ENCODE results near the gene MYOD1.

Gene MYOD1

DNA sequence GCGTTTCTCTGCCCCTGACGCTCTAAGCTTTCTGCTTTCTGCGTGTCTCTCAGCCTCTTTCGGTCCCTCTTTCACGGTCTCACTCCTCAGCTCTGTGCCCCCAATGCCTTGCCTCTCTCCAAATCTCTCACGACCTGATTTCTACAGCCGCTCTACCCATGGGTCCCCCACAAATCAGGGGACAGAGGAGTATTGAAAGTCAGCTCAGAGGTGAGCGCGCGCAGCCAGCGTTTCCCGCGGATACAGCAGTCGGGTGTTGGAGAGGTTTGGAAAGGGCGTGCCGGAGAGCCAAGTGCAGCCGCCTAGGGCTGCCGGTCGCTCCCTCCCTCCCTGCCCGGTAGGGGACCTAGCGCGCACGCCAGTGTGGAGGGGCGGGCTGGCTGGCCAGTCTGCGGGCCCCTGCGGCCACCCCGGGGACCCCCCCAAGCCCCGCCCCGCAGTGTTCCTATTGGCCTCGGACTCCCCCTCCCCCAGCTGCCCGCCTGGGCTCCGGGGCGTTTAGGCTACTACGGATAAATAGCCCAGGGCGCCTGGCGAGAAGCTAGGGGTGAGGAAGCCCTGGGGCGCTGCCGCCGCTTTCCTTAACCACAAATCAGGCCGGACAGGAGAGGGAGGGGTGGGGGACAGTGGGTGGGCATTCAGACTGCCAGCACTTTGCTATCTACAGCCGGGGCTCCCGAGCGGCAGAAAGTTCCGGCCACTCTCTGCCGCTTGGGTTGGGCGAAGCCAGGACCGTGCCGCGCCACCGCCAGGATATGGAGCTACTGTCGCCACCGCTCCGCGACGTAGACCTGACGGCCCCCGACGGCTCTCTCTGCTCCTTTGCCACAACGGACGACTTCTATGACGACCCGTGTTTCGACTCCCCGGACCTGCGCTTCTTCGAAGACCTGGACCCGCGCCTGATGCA, at the start of gene MYOD1:
TSS of gene MYOD1 (plus strand) at position 544 of the 910 bp plus-strand sequence. CDS start at position 756, 212 bp downstream.
- DNase-seq: no peak

- no peak for DNase-seq
These were observed 46.9 kb upstream of the MYOD1 start for GRCh38 chr11:17672469-17672868.

- DNase-seq: no peak
These were observed 45.4 kb upstream of the MYOD1 start for GRCh38 chr11:17673951-17674350.

- DNase-seq: no peak
These were observed 36.5 kb upstream of the MYOD1 start for GRCh38 chr11:17682848-17683247.

GRCh38 chr11:17683377-17684161, 35.8 kb upstream of the MYOD1 start:
- no peak for DNase-seq

DNA sequence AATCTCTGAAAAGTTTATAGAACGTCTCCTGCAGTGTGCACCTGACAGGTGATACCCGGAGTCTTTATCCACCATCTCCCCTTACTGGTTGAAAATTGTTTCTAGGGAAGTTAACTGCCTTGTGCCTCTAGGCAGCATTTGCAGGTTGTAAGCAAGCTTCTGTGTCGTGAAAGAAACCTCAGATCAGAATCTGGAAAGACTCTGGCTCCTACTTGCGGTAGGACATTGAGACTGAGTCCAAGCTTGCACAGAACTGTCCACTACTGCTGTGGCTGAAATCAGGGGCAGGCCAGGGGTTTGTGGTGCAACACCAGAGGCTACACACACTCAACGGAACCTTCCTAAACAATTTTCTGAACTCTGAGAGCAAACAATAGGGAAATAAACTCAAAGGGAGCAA, 34.8 kb upstream of the MYOD1 start:
- DNase-seq: no peak

- DNase-seq: no peak
These were observed 33.0 kb upstream of the MYOD1 start for GRCh38 chr11:17686231-17686980.

- no peak for DNase-seq
These were observed 31.3 kb upstream of the MYOD1 start for GRCh38 chr11:17687946-17688670.

DNA sequence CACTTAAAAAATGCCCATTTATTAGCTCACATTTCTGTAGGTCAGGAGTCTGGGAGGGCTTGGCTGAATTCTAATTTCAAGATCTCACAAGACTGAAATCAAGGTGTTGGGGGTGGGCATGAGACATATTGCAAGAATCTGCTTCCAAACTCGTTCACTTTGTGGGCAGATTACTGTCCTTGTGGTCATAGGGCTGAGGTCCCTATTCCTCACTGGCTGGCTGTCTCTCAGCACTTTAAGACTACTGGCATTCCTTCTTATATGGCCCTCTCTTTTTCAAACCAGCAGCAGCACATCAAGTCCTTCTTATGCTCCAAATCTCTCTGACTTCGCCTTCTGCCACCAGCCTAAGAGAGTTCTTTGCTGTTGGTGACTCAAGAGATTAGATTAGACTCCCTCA, 27.8 kb upstream of the MYOD1 start:
- DNase-seq: no peak

- DNase-seq: no peak
These were observed 27.4 kb upstream of the MYOD1 start for GRCh38 chr11:17691976-17692375.

DNA sequence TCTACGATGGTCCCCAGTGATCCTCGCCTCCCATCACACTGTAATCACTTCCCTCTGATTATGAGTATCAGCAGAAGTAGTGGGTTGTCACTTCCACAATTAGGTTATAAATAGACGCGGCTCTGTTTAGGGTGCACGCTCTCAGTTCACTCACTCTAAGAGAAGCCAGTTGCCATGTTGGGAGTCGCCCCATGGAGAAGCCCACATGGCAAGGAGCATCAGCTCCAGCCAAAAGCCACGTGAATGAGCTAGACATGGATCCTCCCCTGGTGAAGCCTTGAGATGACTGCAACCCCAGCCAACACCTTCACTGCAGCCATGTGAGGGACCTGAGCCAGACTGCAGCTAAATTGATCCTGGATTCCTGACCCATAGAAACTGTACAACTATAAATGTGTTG, 26.4 kb upstream of the MYOD1 start:
- DNase-seq: no peak

GRCh38 chr11:17693531-17693930, 25.8 kb upstream of the MYOD1 start:
- DNase-seq: no peak

- no peak for DNase-seq
These were observed 24.8 kb upstream of the MYOD1 start for GRCh38 chr11:17694494-17695110.

DNA sequence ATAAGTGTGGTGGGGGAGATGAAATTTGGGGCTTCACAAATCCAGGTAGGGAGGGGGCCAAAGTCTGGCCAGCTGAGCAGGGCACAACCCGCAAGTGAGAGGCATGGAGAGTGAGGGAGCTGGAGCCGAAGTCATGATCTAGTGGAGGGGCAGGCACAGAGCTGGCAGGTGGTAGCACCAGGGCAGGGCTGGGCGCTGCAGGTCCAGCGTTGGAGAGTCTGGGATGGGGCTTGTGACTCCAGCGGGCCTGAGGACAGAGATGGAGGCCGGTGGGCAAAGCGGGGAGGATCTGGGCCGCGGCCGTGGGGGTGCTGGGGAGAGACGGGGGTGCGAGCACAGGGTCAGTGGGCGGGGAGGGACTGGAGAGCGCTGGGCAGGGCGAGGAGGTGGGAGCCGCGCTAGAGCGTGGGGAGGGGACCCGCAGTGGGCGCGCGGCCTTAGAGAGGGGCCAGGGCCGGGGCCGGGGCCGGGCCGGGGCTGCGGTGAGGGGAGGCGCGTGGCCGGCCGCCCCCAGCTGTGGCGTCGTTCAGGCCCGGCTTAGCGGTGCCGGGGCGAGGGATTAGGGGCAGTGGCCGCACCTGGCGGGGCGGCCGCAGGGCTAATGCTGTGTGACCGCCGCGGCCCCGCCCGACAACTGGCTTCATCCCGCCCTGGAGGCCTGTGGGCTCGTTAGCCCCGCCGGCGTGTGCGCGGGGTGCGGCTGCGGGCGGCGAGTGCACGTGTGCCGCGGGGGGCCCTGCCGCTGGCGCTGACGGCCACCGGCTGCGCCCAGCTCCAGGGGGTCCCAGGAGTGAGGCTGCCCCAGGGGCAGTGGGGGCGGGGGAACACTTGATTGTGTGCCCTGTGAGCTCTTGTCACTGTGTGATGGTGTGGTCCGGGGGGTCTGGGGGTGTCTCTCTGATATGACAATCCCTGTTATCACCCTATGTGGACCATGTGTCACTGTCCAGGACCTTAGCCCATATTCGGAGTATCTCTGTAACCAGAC, 23.6 kb upstream of the MYOD1 start:
- no peak for DNase-seq

- DNase-seq: no peak
These were observed 22.6 kb upstream of the MYOD1 start for GRCh38 chr11:17696741-17697140.

DNA sequence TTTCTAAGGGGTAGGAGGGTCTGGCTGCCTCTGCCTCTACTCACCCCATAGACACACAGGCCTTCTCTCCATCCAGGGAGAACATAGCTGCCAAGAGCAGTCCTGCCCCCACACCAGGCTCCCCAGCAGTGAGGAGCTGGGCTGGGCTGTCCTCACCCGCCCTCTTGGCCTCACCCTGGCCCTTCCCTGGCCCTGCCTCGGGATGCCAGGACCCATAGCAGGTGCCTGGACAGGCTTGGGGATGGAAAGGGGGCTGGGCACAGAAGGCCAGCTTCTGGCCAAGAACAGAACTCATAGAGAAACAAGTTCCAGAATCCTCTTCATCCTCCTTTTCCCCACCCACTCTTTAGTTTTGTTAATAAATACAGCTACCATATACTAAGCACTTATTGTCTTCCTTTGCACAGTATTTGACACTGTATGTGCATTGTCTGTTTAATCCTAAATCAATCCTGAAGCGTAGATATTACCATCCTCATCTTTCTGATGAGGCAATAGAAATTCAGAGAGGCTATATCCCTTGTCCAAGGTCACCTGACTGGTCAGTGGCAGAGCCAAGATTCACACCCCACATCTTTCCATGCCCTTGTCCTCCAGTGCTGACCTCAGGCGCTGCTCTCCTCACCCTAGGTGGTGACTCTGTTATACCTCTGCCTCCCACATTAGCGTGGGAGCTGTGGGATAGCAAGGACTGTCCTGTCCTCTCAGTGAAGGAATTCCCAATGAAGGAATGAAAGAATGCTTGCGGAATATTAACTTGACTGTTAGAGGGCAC, 22.0 kb upstream of the MYOD1 start:
- no peak for DNase-seq

DNA sequence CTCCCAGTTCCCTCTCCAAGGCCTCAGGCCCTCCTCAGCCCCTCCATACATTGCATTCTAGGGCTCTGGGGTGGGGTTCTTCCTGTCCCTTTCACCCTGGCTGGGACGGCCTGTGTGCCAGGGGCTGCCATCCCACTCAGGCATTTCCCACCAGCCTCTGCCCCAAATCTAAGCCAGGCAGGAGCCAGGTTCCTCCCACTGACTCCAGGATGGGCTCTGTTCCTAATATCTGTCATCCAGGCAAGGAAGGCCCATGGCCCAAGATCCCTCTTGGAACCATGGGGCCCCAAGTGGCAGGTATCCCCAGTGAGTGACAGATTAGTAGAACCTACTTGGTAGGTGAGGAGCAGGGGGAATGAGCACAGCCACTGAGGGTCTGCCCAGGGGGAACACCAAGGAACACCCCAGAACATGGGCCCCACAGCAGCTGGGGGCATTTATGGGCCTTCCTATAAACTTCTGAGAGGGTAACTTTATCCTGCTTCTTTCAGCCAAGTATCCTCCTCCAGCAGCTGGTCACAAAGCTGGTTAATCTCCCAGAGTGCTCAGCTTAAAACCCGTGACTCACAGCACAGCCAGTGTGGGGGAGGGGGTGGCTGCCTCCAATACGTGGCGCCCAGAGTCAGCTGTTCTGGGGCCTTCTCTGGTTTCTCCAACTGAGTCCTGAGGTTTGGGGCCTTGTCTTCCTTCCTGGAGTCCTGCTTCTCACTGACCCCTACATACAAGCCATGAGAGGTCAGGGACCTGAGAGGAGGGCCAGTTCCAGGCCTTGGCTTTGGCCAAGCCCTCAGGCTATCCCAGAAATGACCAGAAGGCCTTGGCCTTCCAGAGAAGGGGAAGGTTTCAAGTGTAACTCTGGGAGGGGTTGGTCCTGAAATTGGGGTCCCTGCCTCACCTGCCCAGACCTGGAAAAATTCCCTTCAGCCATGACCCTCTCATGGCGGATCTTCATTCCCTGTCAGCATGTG, 19.9 kb upstream of the MYOD1 start:
- no peak for DNase-seq

GRCh38 chr11:17700991-17701390, 18.4 kb upstream of the MYOD1 start:
- no peak for DNase-seq

GRCh38 chr11:17702876-17703275, 16.5 kb upstream of the MYOD1 start:
- DNase-seq: no peak
